HepG2 (cell line): Measurements from ENCODE around the gene BHLHE23. TPM values are rescaled to one million over a fixed set of nuclear protein-coding genes. Genes with fewer than 3 reads are reported as not detected.

ENCODE experiments used
- CC2D1A ChIP-seq: sonication (generic); formaldehyde crosslinking; IDR thresholded peaks from 2 replicates; pipeline ENCODE4 v1.8.1; 2023; ENCODE audit warnings: mild to moderate bottlenecking, missing genetic modification reagents
- CHD2 ChIP-seq: IDR thresholded peaks from 2 replicates; pipeline ENCODE4 v1.6.1; 2011; ENCODE audit warnings: low read depth, low read length, improper control_type of control experiment
- ERF ChIP-seq: IDR thresholded peaks from 2 replicates; pipeline ENCODE4 v1.6.1; 2018; ENCODE audit warnings: missing biosample characterization, missing genetic modification reagents
- ETV5 ChIP-seq: IDR thresholded peaks from 2 replicates; pipeline ENCODE4 v1.6.1; 2018; ENCODE audit warnings: missing biosample characterization, missing genetic modification reagents, inconsistent platforms, borderline replicate concordance
- IRF9 ChIP-seq: sonication (generic); formaldehyde crosslinking; IDR thresholded peaks from 2 replicates; pipeline ENCODE4 v1.8.0; 2022; ENCODE audit warnings: missing genetic modification reagents, mild to moderate bottlenecking, borderline replicate concordance
- KDM5B ChIP-seq: sonication (generic); formaldehyde crosslinking; IDR thresholded peaks from 2 replicates; pipeline ENCODE4 v1.4.0; 2020; ENCODE audit warnings: missing genetic modification reagents, mild to moderate bottlenecking, borderline replicate concordance
- MATR3 ChIP-seq: sonication (generic); formaldehyde crosslinking; IDR thresholded peaks from 2 replicates; pipeline ENCODE4 v1.4.0; 2020; ENCODE audit warnings: missing genetic modification reagents
- MIER2 ChIP-seq: IDR thresholded peaks from 2 replicates; pipeline ENCODE4 v1.6.1; 2016; ENCODE audit warnings: missing biosample characterization, missing genetic modification reagents
- MTA1 ChIP-seq: sonication (generic); formaldehyde crosslinking; IDR thresholded peaks from 2 replicates; pipeline ENCODE4 v1.4.0; 2020; ENCODE audit warnings: missing genetic modification reagents, mild to moderate bottlenecking, borderline replicate concordance
- MXD1 ChIP-seq: sonication (generic); formaldehyde crosslinking; IDR thresholded peaks from 2 replicates; pipeline ENCODE4 v1.4.0; 2020; ENCODE audit warnings: mild to moderate bottlenecking, missing genetic modification reagents
- PRDM4 ChIP-seq: sonication (generic); formaldehyde crosslinking; IDR thresholded peaks from 2 replicates; pipeline ENCODE4 v1.9.0; 2021; ENCODE audit warnings: missing genetic modification reagents, borderline replicate concordance
- REXO4 ChIP-seq: sonication (generic); formaldehyde crosslinking; IDR thresholded peaks from 2 replicates; pipeline ENCODE4 v1.8.0; 2022; ENCODE audit warnings: missing genetic modification reagents, mild to moderate bottlenecking, borderline replicate concordance
- TCF12 ChIP-seq, 2 experiments: fragments of 450-650 bp in 1 of 2; sonication (generic) in 1 of 2; formaldehyde crosslinking in 1 of 2; IDR thresholded peaks; 2 replicates each; pipeline versions ENCODE4 v1.6.1 to v1.8.0; 2017 to 2022; ENCODE audit warnings: antibody characterized with exemption in 1 of 2, mild to moderate bottlenecking in 1 of 2, missing genetic modification reagents in 1 of 2, moderate library complexity in 1 of 2
- YY1 ChIP-seq: IDR thresholded peaks from 2 replicates; pipeline ENCODE4 v1.6.1; 2011; ENCODE audit warnings: low read length, low read depth, moderate library complexity, mild to moderate bottlenecking; ENCODE audit not compliant: insufficient read depth, insufficient replicate concordance
- ZFX ChIP-seq: sonication (generic); formaldehyde crosslinking; IDR thresholded peaks from 2 replicates; pipeline ENCODE4 v1.4.0; 2020; ENCODE audit warnings: mild to moderate bottlenecking, low read depth, missing genetic modification reagents, moderate library complexity
- ZFY ChIP-seq: sonication (generic); formaldehyde crosslinking; IDR thresholded peaks from 2 replicates; pipeline ENCODE4 v1.4.0; 2020; ENCODE audit warnings: missing genetic modification reagents
- ZNF225 ChIP-seq: sonication (generic); formaldehyde crosslinking; IDR thresholded peaks from 2 replicates; pipeline ENCODE4 v1.4.0; 2020; ENCODE audit warnings: mild to moderate bottlenecking, missing genetic modification reagents
- ZNF441 ChIP-seq: sonication (generic); formaldehyde crosslinking; IDR thresholded peaks from 2 replicates; pipeline ENCODE4 v1.7.0; 2021; ENCODE audit warnings: missing genetic modification reagents, borderline replicate concordance
- ZNF512 ChIP-seq: sonication (generic); formaldehyde crosslinking; IDR thresholded peaks from 2 replicates; pipeline ENCODE4 v1.4.0; 2020; ENCODE audit warnings: mild to moderate bottlenecking, missing genetic modification reagents
- polyA plus RNA-seq, 8 experiments: library from polyadenylated mRNA; depleted of rRNA in 3 of 8; stranded (reverse) in 7 of 8; unstranded in 1 of 8; fragments of >200 nt; fragmentation: Illumina TruSeq in 4 of 8; extraction: Trizol in 4 of 8; gene quantifications; 2 replicates each; pipeline versions ENCODE4 v1.2.1 to v1.2.3, GENCODE V29; 2011 to 2016; ENCODE audit warnings: low read depth in 4 of 8, missing spikeins in 1 of 8, mixed read lengths in 1 of 8; ENCODE audit not compliant: insufficient read depth in 1 of 8
- total RNA-seq, 5 experiments: library from RNA; depleted of rRNA; stranded (reverse); fragments of >200 nt; fragmentation: Illumina TruSeq; extraction: Trizol; gene quantifications; 2 replicates each; pipeline ENCODE4 v1.2.3, GENCODE V29; 2016; ENCODE audit warnings: low read depth in 1 of 5
- TF ChIP-seq, protein P1 (sequence below): sonication (generic); formaldehyde crosslinking; IDR thresholded peaks from 2 replicates; pipeline ENCODE4 v1.8.1; 2023; ENCODE audit warnings: missing genetic modification reagents, mild to moderate bottlenecking, borderline replicate concordance

The BHLHE23 gene
- total and polyA plus RNA-seq, 2 of the 13 experiments (the other 11 are each of a cell fraction or from before 2014, with no cell fraction given), result not detected

DNA sequence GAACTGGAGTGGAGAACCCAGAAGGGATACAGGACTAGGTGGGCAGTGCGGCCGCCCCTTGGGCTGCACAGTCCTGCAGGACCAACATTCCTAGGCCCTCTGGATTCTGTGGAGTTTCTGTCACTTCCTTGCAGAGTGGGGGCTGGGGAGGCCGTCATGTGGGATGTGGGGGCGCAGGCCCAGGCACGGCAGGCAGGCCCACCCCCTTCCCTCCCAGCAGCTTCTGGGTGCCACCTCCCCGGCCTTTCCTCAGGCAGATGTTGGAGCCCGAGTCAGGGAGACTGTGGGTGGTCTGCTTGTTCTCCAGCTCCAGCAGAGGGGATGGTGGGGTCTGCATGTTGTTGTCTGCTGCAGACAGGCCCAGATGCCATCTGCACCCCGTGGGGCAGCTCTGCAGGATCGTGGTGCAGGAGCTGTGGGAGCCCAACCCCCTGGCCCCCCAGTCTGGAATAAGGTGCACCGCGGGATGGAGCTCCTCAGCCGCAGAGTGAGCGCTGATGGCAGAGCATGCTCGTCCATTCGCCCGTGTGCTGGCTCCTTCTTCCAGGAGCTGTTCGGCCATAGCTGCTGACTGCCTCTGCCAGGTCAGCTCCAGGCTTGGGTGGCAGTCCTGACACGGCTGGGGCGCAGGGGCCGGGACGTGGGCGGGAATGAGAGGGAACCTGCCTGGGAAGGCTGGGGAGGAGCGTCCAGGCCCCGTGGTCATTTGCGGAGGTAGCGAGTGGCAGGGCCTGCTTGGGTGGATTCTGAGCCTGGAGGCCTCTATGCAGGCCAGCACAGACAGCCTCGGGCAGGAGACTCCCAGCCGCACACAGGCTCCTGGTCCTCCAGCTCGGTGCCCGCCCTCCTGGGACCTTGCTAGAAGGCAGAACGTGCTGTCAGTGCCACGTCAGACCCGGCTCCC lies 36.2 kb downstream of the BHLHE23 start (continued):
- TF ChIP-seq ETV5 (CRISPR knock-in tag) (no peak), ZFY (CRISPR knock-in tag) (peak; percentile 72; the same call in 1 of the 2 replicates), CC2D1A (CRISPR knock-in tag) (0 out of 2 replicates have a peak, but pooled peaks have one; percentile 93), MTA1 (CRISPR knock-in tag) (peak; percentile 87), MIER2 (CRISPR knock-in tag) (0 out of 2 replicates have a peak, but pooled peaks have one; percentile 45), TCF12 (IDR thresholded peaks at IDR 0.05) (no peak), TCF12 (CRISPR knock-in tag; IDR thresholded peaks at IDR 0.05) (peak; percentile 76; the same call in 1 of the 2 replicates), ZNF441 (CRISPR knock-in tag) (0 out of 2 replicates have a peak, but pooled peaks have one; percentile 17), CHD2 (0 out of 2 replicates have a peak, but pooled peaks have one; percentile 23), ZFX (CRISPR knock-in tag) (peak; percentile 89), MXD1 (CRISPR knock-in tag) (peak; percentile 53; the same call in 1 of the 2 replicates), IRF9 (CRISPR knock-in tag) (0 out of 2 replicates have a peak, but pooled peaks have one; percentile 87), YY1 (peak; percentile 63), MATR3 (no peak), ZNF225 (peak; percentile 27; the same call in 1 of the 2 replicates), KDM5B (CRISPR knock-in tag) (peak; percentile 80), ERF (CRISPR knock-in tag) (0 out of 2 replicates have a peak, but pooled peaks have one; percentile 5), REXO4 (CRISPR knock-in tag) (no peak), PRDM4 (CRISPR knock-in tag) (no peak), ZNF512 (CRISPR knock-in tag) (0 out of 2 replicates have a peak, but pooled peaks have one; percentile 76)
- TF ChIP-seq, protein P1, sequence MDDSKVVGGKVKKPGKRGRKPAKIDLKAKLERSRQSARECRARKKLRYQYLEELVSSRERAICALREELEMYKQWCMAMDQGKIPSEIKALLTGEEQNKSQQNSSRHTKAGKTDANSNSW (CRISPR knock-in tag), result 0 out of 2 replicates have a peak, but pooled peaks have one; percentile 25
